Loucy (cell line): ENCODE data around the gene DNAH17.

Source experiments
- H2AFZ ChIP-seq: fragments of 200-600 bp; sonication (generic); 2 replicates; pipeline ENCODE4 v1.6.0; 2016; ENCODE audit warnings: antibody characterized with exemption, mild to moderate bottlenecking, low read length, moderate library complexity
- H3F3A ChIP-seq: fragments of 200-600 bp; 2 replicates; pipeline ENCODE4 v1.6.0; 2016; ENCODE audit warnings: antibody characterized with exemption, low read depth, mild to moderate bottlenecking
- H3K27me3 ChIP-seq: fragments of 200-600 bp; sonication (generic); 2 replicates; pipeline ENCODE4 v1.6.1; 2014; ENCODE audit warnings: low read length, mild to moderate bottlenecking; ENCODE audit not compliant: insufficient read depth, poor library complexity, severe bottlenecking
- H3K36me3 ChIP-seq: fragments of 200-600 bp; sonication (generic); 2 replicates; pipeline ENCODE4 v1.6.1; 2016; ENCODE audit warnings: low read length; ENCODE audit not compliant: insufficient read depth
- H3K4me1 ChIP-seq: fragments of 200-600 bp; sonication (generic); 2 replicates; pipeline ENCODE4 v1.5.1; 2014; ENCODE audit warnings: low read length, mild to moderate bottlenecking; ENCODE audit not compliant: insufficient read depth, poor library complexity, severe bottlenecking
- H3K4me2 ChIP-seq: fragments of 200-600 bp; sonication (generic); 2 replicates; pipeline ENCODE4 v1.6.0; 2014; ENCODE audit warnings: antibody characterized with exemption, low read length, low read depth, mild to moderate bottlenecking; ENCODE audit not compliant: poor library complexity, severe bottlenecking
- H3K4me3 ChIP-seq: fragments of 200-600 bp; sonication (generic); 2 replicates; pipeline ENCODE4 v1.5.1; 2014; ENCODE audit warnings: low read length, mild to moderate bottlenecking, mixed read lengths; ENCODE audit not compliant: poor library complexity, severe bottlenecking
- H3K79me2 ChIP-seq: fragments of 200-600 bp; sonication (generic); 2 replicates; pipeline ENCODE4 v1.6.1; 2014; ENCODE audit warnings: low read length; ENCODE audit not compliant: insufficient read depth
- H3K9ac ChIP-seq: fragments of 200-600 bp; sonication (generic); 2 replicates; pipeline ENCODE4 v1.6.0; 2014; ENCODE audit warnings: mild to moderate bottlenecking, low read depth, low read length, moderate library complexity; ENCODE audit not compliant: poor library complexity, severe bottlenecking
- H3K9me2 ChIP-seq: fragments of 200-600 bp; sonication (generic); replicated peaks from 2 replicates; pipeline ENCODE4 v1.6.1; 2016; ENCODE audit warnings: low read depth, low read length, mixed read lengths
- H3K9me3 ChIP-seq: fragments of 200-600 bp; sonication (generic); 2 replicates; pipeline ENCODE4 v1.6.1; 2014; ENCODE audit warnings: mild to moderate bottlenecking, antibody characterized with exemption, low read length, low read depth; ENCODE audit not compliant: insufficient read depth
- H4K20me1 ChIP-seq: fragments of 200-600 bp; sonication (generic); 2 replicates; pipeline ENCODE4 v1.6.0; 2014; ENCODE audit warnings: antibody characterized with exemption, low read length, mild to moderate bottlenecking; ENCODE audit not compliant: insufficient read depth, poor library complexity, severe bottlenecking
- EZH2phosphoT487 ChIP-seq: fragments of 200-600 bp; IDR thresholded peaks from 2 replicates; pipeline ENCODE4 v1.6.1; 2018; ENCODE audit warnings: antibody characterized with exemption, mild to moderate bottlenecking, moderate library complexity, borderline replicate concordance
- TF ChIP-seq, protein P1 (sequence below): fragments of 200-600 bp; sonication (generic); conservative IDR thresholded peaks from 2 replicates; pipeline ENCODE4 v1.5.1; 2014; ENCODE audit warnings: mild to moderate bottlenecking, antibody characterized with exemption, low read length

DNAH17 gene

GRCh38 chr17:78555746-78556401 lies 21.3 kb downstream of the DNAH17 start:
- no peaks in the 10 kb centered on the region for H3K36me3 ChIP-seq
- no peaks in the 10 kb centered on the region for H3K79me2 ChIP-seq
- no peaks in the 10 kb centered on the region for H3K9me3 ChIP-seq
- no peak overlapping the region for H3K9ac ChIP-seq
- no peaks in the 10 kb centered on the region for H3K27me3 ChIP-seq
- no peaks in the 10 kb centered on the region for H4K20me1 ChIP-seq
- H3K4me1 ChIP-seq, result peaks cover 3% of the 10 kb centered on the region
- TF ChIP-seq, protein P1, sequence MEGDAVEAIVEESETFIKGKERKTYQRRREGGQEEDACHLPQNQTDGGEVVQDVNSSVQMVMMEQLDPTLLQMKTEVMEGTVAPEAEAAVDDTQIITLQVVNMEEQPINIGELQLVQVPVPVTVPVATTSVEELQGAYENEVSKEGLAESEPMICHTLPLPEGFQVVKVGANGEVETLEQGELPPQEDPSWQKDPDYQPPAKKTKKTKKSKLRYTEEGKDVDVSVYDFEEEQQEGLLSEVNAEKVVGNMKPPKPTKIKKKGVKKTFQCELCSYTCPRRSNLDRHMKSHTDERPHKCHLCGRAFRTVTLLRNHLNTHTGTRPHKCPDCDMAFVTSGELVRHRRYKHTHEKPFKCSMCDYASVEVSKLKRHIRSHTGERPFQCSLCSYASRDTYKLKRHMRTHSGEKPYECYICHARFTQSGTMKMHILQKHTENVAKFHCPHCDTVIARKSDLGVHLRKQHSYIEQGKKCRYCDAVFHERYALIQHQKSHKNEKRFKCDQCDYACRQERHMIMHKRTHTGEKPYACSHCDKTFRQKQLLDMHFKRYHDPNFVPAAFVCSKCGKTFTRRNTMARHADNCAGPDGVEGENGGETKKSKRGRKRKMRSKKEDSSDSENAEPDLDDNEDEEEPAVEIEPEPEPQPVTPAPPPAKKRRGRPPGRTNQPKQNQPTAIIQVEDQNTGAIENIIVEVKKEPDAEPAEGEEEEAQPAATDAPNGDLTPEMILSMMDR, result no peak
- TF ChIP-seq EZH2phosphoT487, result no peak
- no peak overlapping the region for H3K4me2 ChIP-seq
- peak overlapping the region; percentile 63; the same call in 1 of the 2 replicates for H2AFZ ChIP-seq
- H3F3A ChIP-seq, result no peaks in the 10 kb centered on the region
- no peak overlapping the region for H3K4me3 ChIP-seq
- H3K9me2 ChIP-seq, result no peaks in the 10 kb centered on the region

DNA sequence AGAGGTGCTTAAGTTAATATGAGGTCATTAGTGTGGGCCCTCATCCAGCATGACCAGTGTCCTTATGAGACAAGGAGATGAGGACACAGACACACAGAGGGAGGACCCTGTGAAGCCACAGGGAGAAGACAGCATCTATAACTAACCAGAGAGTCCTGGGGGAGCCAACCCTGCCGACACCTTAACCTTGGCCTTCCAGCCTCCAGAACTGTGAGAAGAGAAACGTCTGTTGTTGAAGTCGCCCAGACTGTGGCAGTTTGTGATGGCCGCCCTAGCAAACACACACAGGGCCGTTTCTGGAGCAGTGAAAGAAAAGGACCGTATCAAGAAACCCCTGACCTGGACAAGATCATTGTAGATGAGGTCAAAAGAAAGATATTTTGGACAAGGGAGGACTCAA lies 26.7 kb downstream of the DNAH17 start:
- Histone ChIP-seq H3K27me3 (no peaks in the 10 kb centered on the region), H3K9ac (no peak overlapping the region), H3K9me3 (no peaks in the 10 kb centered on the region), H3F3A (no peaks in the 10 kb centered on the region), H3K79me2 (no peaks in the 10 kb centered on the region), H2AFZ (no peak overlapping the region), H3K9me2 (no peaks in the 10 kb centered on the region), H3K4me2 (no peak overlapping the region), H3K4me3 (no peak overlapping the region), H3K4me1 (no peaks in the 10 kb centered on the region), H4K20me1 (no peaks in the 10 kb centered on the region), H3K36me3 (no peaks in the 10 kb centered on the region)
- TF ChIP-seq, protein P1, result no peak
- no peak for TF ChIP-seq EZH2phosphoT487

DNA sequence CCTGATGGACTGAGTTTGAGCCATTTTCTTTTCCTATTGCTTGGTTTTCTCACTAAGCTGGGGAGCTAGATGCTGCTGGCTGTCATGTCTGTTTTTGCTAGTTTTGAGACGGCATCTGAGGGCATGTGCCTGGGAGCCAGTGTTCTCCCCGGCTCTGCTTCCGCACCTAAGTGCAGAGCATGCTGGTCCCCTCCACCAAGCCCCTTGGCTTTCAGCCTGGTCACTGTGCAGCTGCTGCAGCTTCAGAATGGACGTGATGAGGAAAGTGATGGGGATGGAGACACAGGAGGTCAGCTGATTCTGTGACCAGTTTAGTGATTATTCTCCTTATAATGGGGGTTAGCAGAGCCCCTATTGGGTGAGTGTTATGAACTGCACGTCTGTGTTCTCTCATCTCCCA lies 28.5 kb downstream of the DNAH17 start:
- TF ChIP-seq, protein P1, result no peak
- no peak for TF ChIP-seq EZH2phosphoT487
- no peaks in the 10 kb centered on the region for H3K27me3 ChIP-seq
- H3F3A ChIP-seq, result no peaks in the 10 kb centered on the region

More for the DNA sequence above, 28.5 kb downstream of the DNAH17 start:
- Histone ChIP-seq H2AFZ (no peak overlapping the region), H3K9me3 (no peaks in the 10 kb centered on the region), H4K20me1 (no peaks in the 10 kb centered on the region), H3K9ac (no peak overlapping the region), H3K79me2 (no peaks in the 10 kb centered on the region), H3K4me3 (no peak overlapping the region), H3K36me3 (no peaks in the 10 kb centered on the region), H3K4me1 (no peaks in the 10 kb centered on the region), H3K9me2 (no peaks in the 10 kb centered on the region), H3K4me2 (no peak overlapping the region)
